GM18526 (cell line): ENCODE results near the gene GALNT4.

Source experiments
- POLR2A ChIP-seq: IDR thresholded peaks from 3 replicates; pipeline ENCODE4 v1.6.1; 2011; ENCODE audit not compliant: insufficient read length; ENCODE audit errors: extremely low read depth

The GALNT4 gene

GRCh38 chr12:89514751-89515150, 9.8 kb downstream of the GALNT4 start:
- no peak for TF ChIP-seq POLR2A

DNA sequence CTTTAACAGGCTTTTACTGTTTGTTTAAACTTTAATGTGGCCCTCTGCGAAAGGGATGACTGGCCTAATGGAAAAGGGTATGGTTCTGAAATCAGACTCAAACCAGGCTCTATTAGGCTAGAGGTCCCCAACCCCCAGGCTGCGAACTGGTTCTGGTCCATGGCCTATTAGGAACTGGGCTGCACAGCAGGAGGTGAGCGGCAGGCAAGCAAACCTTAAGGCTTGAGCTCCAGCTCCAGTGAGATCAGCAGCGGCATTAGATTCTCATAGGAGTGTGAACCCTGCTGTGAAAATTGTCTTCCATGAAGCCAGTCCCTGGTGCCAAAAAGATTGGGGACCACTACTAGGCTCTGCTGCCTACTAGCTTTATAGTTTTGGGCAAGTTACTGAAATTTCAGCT, 11.1 kb downstream of the GALNT4 start:
- TF ChIP-seq POLR2A, result no peak

DNA sequence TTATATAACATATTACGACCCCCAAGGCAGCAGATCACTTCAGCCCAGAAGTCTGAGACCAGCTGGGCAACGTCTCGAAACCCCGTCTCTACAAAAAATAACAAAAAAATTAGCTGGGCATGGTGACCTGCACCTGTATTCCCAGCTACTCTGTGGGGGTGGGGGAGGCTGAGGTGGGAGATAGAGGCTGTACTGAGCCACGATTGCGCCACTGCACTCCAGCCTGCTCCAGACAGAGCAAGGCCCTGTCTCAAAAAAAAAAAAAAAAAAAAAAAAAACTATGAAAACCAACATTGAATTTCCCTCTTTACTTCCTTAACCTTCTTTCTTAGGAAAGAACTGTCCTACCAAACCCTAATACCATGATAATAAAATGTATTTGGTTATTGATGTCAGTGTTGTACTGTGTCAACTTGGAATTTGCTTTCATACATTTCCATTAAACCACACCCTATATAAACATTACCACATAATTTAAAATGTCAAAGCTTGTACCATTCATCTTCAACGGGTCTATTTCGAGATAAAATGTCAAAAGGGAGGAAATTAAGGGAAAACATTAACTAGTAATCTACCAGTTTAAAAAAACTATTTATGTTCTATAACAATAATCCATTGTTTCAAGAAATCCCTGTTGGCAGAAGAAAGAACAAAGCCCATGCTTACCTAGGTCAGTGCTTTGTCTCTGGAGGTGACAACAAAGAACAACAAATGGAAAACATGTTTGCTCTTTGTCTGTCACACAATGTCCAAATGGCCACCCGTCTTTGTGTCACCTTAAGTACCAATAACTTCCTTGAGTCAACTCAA, 17.4 kb downstream of the GALNT4 start:
- TF ChIP-seq POLR2A, result no peak

DNA sequence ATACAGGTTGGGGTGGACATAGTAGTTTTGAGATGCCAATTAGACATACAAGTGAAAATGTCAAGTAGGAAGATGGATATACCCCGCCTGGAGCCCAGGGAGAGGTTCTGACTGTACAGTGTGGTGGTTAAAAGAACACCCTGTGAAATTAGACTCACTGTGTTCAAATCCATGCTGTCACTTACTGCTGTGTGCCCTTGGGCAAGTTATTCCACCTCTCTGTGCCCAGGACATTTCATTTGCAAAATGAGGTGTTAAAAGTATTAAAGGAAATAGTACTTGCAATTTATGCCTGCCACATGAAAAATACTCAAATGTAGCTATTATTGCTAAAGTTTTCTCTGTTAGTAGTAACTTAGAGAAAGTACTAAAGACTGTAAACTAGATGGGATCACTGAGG, 18.5 kb downstream of the GALNT4 start:
- TF ChIP-seq POLR2A, result no peak

DNA sequence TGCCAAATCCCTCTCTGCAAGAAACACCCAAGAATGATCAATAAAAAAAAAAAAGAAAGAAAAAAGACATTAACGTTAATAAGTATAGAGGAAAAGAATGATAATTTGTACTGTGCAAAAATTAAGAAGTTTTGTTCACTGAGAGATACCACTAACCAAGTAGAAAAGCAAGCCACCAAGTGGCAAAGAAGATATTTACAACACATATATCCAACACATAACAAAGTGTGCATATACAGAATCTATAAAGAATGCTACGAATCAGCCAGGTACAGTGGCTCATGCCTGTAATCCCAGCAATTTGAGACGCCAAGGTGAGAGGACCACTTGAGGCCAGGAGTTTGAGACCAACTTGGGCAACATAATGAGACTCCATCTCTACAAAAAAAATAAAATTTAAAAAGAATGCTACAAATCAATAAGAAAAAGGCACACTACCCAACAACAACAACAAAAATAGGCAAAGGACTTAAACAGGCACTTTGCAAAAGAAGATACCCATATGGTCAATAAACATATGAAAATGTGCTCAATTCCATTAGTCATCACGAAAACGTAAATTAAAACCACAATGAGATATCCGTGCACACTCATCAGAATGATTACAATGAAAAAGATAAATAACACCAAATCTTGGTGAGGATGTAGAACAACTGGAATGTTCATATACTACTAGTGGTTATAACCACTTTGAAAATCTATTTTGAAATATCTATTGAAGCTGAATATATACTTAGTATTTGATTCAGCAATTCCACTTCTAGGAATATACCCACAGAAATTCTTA, 19.8 kb downstream of the GALNT4 start:
- TF ChIP-seq POLR2A, result no peak

GRCh38 chr12:89501793-89502192, 22.8 kb downstream of the GALNT4 start:
- TF ChIP-seq POLR2A, result no peak

DNA sequence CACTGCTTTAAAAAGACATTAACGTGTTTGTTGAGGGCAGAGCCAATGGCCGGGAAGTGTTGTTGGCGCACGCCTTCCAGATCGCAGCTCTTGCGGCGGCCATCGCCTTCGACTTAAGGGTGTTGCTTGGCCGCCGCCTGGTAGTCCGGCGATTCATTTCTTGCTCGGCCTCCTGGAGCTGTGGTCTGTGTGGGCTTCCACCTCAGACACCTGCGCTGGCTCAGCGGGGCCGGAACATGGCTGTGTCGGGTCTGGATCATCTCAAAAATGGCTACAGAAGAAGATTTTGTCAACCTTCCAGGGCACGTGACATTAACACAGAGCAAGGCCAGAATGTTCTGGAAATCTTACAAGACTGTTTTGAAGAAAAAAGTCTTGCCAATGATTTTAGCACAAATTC, 24.7 kb downstream of the GALNT4 start:
- TF ChIP-seq POLR2A, result no peak

DNA sequence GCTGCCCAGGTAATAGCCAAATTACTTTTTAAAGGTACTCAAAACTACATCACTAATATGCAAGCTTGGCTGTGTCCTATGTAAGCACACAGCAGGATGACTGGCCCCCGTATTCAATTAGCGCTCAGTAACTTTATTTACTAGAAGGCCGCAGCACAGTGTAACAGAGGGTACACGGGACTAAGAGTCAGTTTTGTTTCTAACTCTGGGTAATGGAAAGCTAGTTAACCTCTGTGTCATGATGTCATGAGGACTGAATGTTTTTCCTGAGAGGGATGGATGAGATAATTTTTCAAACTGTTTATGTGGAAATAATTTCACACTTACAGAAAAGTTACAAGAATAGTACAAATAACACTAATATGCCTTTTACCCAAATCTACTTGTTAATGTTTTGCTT, 27.1 kb downstream of the GALNT4 start:
- no peak for TF ChIP-seq POLR2A

GRCh38 chr12:89497005-89497404, 27.6 kb downstream of the GALNT4 start:
- no peak for TF ChIP-seq POLR2A

- no peak for TF ChIP-seq POLR2A
Measured at GRCh38 chr12:89494411-89495231, 30.0 kb downstream of the GALNT4 start.

GRCh38 chr12:89493670-89494302, 30.8 kb downstream of the GALNT4 start:
- no peak for TF ChIP-seq POLR2A

DNA sequence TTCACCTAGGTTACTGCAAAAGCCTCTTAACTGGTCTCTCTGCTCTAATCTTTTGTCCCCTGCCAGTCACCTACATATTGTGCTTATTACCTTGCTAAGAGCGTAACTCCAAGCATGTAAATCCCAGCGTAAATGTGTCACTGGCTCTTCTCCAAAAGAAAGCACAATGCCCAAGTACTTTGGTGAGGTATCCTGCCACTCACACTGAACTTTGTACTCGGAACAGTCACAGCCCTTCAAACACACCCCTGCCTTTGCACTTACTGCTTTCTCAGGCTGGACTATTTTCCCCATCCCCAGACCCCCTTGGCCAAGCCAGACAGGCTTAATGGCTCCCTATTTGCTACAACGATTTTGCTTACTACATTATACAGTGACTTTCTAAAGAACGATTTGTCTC, 31.7 kb downstream of the GALNT4 start:
- no peak for TF ChIP-seq POLR2A

- TF ChIP-seq POLR2A, result no peak
Measured at GRCh38 chr12:89490922-89491321, 33.7 kb downstream of the GALNT4 start.

- no peak for TF ChIP-seq POLR2A
Measured at GRCh38 chr12:89486264-89486663, 38.3 kb downstream of the GALNT4 start.

- TF ChIP-seq POLR2A, result no peak
Measured at GRCh38 chr12:89484470-89484869, 40.1 kb downstream of the GALNT4 start.
